H1 (cell line): ENCODE results near the gene AP2A1. TPM values are rescaled to one million over a fixed set of nuclear protein-coding genes. Genes with fewer than 3 reads are reported as not detected.

Experiments
- CBX8 ChIP-seq: fragments of 300-800, 300-1000 bp; sonication (generic); IDR thresholded peaks from 2 replicates; pipeline ENCODE4 v1.7.1; 2016; ENCODE audit warnings: low read depth, low read length, borderline replicate concordance
- CHD1 ChIP-seq: IDR thresholded peaks from 2 replicates; pipeline ENCODE4 v1.6.1; 2012; ENCODE audit warnings: low read depth, low read length, improper control_type of control experiment
- EZH2 ChIP-seq: fragments of 200-600 bp; sonication (generic); IDR thresholded peaks from 2 replicates; pipeline ENCODE4 v1.7.1; 2012; ENCODE audit warnings: low read depth, mild to moderate bottlenecking, moderate library complexity, low read length, inconsistent platforms; ENCODE audit not compliant: severe bottlenecking
- POLR2A ChIP-seq, 2 experiments: IDR thresholded peaks; 1 replicate in 1 of 2; 2 replicates in 1 of 2; pipeline ENCODE4 v1.6.1; 2011; ENCODE audit warnings: low read depth in 2 of 2, low read length in 2 of 2, mild to moderate bottlenecking in 2 of 2; ENCODE audit errors: control extremely low read depth in 1 of 2
- SIN3A ChIP-seq, 2 experiments: IDR thresholded peaks in 1 of 2; conservative IDR thresholded peaks in 1 of 2; 2 replicates each; pipeline ENCODE4 v1.6.1; 2011 to 2012; ENCODE audit warnings: low read length in 2 of 2, improper control_type of control experiment in 1 of 2, low read depth in 1 of 2, mild to moderate bottlenecking in 1 of 2
- polyA plus RNA-seq, 7 experiments: library from polyadenylated mRNA; depleted of rRNA in 3 of 7; stranded (reverse) in 5 of 7; unstranded in 2 of 7; fragments of >200 nt in 5 of 7; fragments of 200-250 nt in 2 of 7; gene quantifications; 1 replicate in 5 of 7; 2 replicates in 1 of 7; 4 replicates in 1 of 7; pipeline versions ENCODE4 v1.2.1 to v1.2.3, GENCODE V29; 2011 to 2013; ENCODE audit warnings: missing spikeins in 2 of 7, mixed read lengths in 2 of 7
- total RNA-seq: library from RNA; stranded (reverse); fragmentation: NEBNext Ultra II Directional; extraction: Animal tissue kit (Norgen Biotek cat#: 25700); gene quantifications from 2 replicates; pipeline ENCODE4 v1.2.1, GENCODE V29; 2021

AP2A1 gene
- total and polyA plus RNA-seq, 2 of the 8 experiments (the other 6 are each of a cell fraction or from before 2014, with no cell fraction given) = 105 to 106 TPM

DNA sequence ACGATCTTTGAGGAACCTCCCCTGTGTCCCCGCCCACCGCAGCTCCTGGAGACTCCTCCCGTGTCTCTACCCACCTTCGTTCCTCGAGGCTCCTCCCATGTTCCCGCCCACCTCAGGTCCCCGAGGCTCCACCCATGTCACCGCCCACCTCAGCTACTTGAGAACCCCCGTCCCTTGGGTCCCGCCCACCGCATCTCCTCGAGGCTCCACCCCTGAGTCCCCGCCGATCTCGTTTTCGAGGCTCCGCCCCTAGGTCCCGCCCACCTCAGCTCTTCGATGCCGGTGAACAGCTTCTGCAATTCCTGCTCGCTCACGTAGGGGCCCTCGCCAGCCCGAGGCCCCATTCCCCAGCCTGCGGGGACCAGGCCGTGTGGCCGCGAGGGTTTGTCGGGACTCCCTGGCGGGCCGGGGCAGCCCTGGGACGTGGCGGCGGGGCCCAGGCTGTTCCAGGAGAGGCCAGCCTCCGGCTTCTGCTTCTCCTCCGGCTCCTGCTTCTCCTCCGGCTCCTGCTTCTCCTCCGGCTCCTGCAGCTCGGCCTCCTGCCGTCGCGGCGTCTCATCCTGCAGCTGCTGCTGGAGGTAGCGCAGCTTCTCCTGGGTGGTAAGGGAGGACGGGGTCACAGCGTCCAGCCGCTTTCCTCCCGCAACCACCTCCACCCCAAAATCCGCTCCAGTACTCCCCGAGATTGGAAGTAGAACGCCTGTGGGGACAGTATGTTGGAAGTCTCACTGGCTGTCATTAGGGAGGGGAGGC is 20.4 kb upstream of the AP2A1 start (continued):
- TF ChIP-seq CBX8 = no peak
- TF ChIP-seq POLR2A (IDR thresholded peaks at IDR 0.05; ENCODE audit: control extremely low read depth in 1 of 2, low read depth in 2 of 2, low read length in 2 of 2) = no peak
- no peak for TF ChIP-seq CHD1
- no peak for TF ChIP-seq EZH2
- 0 out of 4 replicates have a peak, but pooled peaks of 1 of the 2 experiments have one; percentile 22 for TF ChIP-seq SIN3A (conservative IDR thresholded peaks at IDR 0.05 in 1 of 2, IDR thresholded peaks at IDR 0.05 in 1 of 2; ENCODE audit: low read depth in 1 of 2, low read length in 2 of 2)
